Measurements from ENCODE around the gene HIPK4. TPM values are rescaled to one million over a fixed set of nuclear protein-coding genes. Genes with fewer than 3 reads are reported as not detected.
"Not testable (repeated sequence)": the region's sequence is repeated elsewhere in the genome, so short reads cannot be mapped to it uniquely, and the experiment has no call there.

HIPK4 gene
- total RNA-seq, 1 donor from 2014 or later: not detected

DNA sequence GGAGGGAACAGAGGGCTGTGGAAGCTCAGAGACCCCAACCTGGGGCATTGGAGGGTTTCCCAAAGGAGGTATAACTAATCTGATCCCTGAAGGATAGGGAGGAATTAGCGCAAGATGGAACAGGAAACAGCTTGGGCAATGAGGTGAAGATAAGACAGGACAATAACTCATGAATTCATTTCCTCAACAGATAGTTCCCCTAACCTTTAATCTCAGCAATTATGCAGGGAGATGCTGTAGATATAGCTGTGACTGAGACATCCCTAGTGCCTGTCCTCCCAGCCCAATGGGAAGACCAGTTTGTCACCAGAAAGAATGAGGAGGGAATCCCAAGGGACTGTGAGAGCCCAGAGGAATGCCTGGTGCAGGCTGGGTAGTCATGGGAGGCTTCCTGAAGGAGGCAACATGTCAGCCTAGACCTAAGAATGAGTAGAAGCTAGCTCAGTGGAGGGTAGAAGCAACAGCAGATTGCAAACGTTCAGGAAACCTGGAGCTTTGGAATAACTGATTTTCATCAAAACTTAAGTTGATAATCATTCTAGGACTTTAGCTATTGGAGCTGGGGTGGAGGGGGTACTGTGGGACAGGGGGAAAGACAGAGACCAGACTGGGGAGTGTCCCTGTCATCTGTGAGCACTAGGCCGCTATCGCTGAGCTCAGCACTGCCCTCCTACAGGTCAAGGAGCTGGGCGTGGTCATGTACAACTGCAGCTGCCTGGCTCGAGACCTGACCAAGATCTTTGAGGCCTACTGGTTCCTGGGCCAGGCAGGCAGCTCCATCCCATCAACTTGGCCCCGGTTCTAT is 18.8 kb downstream of the HIPK4 start:
- Mint-ChIP-seq H3K36me3 (ENCODE audit: insufficient read depth) (peaks cover 14% of the 10 kb centered on the region), H3K9me3 (ENCODE audit: low read depth) (no peaks in the 10 kb centered on the region), H3K27ac (no peak overlapping the region), H3K27me3 (no peaks in the 10 kb centered on the region), H3K4me1 (ENCODE audit: low read depth) (peaks cover 8% of the 10 kb centered on the region), H3K4me3 (ENCODE audit: low read depth) (no peak overlapping the region)
- DNase-seq (ENCODE audit: low spot score, unreplicated experiment): no peak
- TF ChIP-seq, protein P1, sequence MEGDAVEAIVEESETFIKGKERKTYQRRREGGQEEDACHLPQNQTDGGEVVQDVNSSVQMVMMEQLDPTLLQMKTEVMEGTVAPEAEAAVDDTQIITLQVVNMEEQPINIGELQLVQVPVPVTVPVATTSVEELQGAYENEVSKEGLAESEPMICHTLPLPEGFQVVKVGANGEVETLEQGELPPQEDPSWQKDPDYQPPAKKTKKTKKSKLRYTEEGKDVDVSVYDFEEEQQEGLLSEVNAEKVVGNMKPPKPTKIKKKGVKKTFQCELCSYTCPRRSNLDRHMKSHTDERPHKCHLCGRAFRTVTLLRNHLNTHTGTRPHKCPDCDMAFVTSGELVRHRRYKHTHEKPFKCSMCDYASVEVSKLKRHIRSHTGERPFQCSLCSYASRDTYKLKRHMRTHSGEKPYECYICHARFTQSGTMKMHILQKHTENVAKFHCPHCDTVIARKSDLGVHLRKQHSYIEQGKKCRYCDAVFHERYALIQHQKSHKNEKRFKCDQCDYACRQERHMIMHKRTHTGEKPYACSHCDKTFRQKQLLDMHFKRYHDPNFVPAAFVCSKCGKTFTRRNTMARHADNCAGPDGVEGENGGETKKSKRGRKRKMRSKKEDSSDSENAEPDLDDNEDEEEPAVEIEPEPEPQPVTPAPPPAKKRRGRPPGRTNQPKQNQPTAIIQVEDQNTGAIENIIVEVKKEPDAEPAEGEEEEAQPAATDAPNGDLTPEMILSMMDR (IDR thresholded peaks at IDR 0.05; ENCODE audit: unreplicated experiment): no peak

GRCh38 chr19:40370253-40370652 is 19.7 kb downstream of the HIPK4 start:
- H3K27ac Mint-ChIP-seq; H3K27me3 Mint-ChIP-seq; H3K9me3 Mint-ChIP-seq (ENCODE audit: low read depth); H3K4me3 Mint-ChIP-seq (ENCODE audit: low read depth); DNase-seq (ENCODE audit: low spot score, unreplicated experiment): not testable (repeated sequence)
- H3K36me3 Mint-ChIP-seq (ENCODE audit: insufficient read depth): peaks cover 11% of the 10 kb centered on the region
- peaks cover 12% of the 10 kb centered on the region for H3K4me1 Mint-ChIP-seq (ENCODE audit: low read depth)

- no peak overlapping the region for H3K4me3 Mint-ChIP-seq (ENCODE audit: low read depth)
- H3K27me3 Mint-ChIP-seq: no peaks in the 10 kb centered on the region
- DNase-seq (ENCODE audit: low spot score, unreplicated experiment): no peak
- no peaks in the 10 kb centered on the region for H3K9me3 Mint-ChIP-seq (ENCODE audit: low read depth)
- peaks cover 9% of the 10 kb centered on the region for H3K36me3 Mint-ChIP-seq (ENCODE audit: insufficient read depth)
- no peak overlapping the region for H3K27ac Mint-ChIP-seq
- H3K4me1 Mint-ChIP-seq (ENCODE audit: low read depth): peaks cover 13% of the 10 kb centered on the region
- TF ChIP-seq, protein P1 (IDR thresholded peaks at IDR 0.05; ENCODE audit: unreplicated experiment): no peak
These were observed 20.2 kb downstream of the HIPK4 start for GRCh38 chr19:40369797-40370196.

DNA sequence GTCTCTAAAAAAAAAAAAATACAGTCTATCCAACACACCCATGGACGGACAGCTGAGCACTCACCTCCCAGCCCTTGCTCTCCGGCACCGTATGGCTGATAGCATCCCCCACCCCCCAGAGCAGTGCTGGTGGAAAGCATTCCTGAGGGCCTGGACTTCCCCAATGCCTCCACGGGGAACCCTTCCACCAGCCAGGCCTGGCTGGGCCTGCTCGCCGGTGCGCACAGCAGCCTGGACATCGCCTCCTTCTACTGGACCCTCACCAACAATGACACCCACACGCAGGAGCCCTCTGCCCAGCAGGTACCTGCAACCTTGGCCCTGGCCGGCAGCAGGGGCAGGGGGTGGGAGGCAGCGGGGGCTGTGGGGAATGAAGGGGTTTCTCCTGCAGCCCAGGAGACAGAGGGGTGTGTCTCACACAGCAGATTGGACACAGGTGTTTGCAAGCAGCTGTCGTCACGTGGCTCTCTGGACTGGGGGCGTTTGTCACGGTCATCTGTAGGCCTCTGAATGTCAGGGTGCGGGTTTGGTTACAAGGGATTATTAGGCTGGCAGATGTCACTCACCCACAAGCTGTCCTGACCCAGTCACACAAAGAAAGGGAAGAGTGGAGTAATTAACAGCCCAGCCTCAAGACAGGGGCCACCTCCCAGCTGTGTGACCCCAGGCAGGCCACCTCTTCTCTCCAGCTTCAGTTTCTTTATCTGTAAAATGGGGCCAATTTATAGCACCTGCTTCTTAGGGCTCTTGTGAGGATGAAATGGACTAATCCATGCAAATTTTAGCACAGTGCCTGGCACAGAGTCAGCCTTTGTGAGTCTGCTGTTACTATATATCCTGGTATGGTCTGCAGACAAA is 22.2 kb downstream of the HIPK4 start:
- no peak for DNase-seq (ENCODE audit: low spot score, unreplicated experiment)
- no peaks in the 10 kb centered on the region for H3K27me3 Mint-ChIP-seq
- peaks cover 4% of the 10 kb centered on the region for H3K36me3 Mint-ChIP-seq (ENCODE audit: insufficient read depth)
- H3K9me3 Mint-ChIP-seq (ENCODE audit: low read depth): no peaks in the 10 kb centered on the region
- H3K27ac Mint-ChIP-seq: no peak overlapping the region
- TF ChIP-seq, protein P1 (IDR thresholded peaks at IDR 0.05; ENCODE audit: unreplicated experiment): no peak
- H3K4me1 Mint-ChIP-seq (ENCODE audit: low read depth): peaks cover 13% of the 10 kb centered on the region
- no peak overlapping the region for H3K4me3 Mint-ChIP-seq (ENCODE audit: low read depth)

DNA sequence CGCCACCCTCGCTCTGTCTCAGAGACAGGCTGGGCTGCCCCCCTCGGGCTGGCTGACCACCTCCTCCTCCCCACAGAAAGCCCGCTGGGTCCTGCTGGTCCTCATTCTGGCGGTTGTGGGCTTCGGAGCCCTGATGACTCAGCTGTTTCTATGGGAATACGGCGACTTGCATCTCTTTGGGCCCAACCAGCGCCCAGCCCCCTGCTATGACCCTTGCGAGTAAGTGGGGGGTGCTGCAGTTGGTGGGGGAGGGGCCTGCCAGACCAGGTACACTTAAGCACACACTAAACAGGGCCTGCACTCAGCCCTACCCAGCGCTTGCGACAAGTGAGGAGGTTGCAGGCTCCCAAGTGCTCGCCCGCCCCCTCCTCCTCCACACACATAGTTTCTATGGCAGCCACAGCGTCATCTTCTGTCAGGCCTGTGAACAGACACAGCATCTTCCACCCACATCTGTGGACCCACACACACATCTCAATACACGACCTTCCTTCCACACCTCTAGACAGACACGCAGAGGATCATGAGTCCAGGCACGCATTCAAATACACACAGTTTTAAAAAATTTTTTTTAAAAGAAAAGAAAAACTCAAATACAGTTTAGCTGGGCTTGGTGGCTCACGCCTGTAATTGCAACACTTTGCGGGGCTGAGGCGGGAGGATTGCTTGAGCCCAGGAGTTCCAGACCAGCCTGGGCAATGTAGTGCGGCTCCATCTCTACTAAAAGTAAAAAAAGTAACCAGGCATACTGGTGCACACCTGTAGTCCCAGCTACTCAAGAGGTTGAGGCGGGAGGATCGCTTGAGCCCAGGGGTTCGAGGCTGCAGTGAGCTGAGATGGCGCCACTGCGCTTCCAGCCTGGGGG is 23.1 kb downstream of the HIPK4 start:
- TF ChIP-seq, protein P1 (IDR thresholded peaks at IDR 0.05; ENCODE audit: unreplicated experiment): no peak
- Mint-ChIP-seq H3K27ac (peak overlapping the region; percentile 88), H3K9me3 (ENCODE audit: low read depth) (no peaks in the 10 kb centered on the region), H3K36me3 (ENCODE audit: insufficient read depth) (peaks cover 4% of the 10 kb centered on the region), H3K27me3 (no peaks in the 10 kb centered on the region), H3K4me1 (ENCODE audit: low read depth) (peaks cover 13% of the 10 kb centered on the region), H3K4me3 (ENCODE audit: low read depth) (peak overlapping the region; percentile 77)
- peak; percentile 60 for DNase-seq (ENCODE audit: low spot score, unreplicated experiment)
